ENCODE results near the gene PGAM5. TPM values are rescaled to one million over a fixed set of nuclear protein-coding genes. Genes with fewer than 3 reads are reported as not detected.

The PGAM5 gene
- total and polyA plus RNA-seq, 9 of the 15 experiments (the other 6 are each of a cell fraction or from before 2014, with no cell fraction given): 7.4 to 121 (median 69.5) TPM

- TF ChIP-seq, protein P1, sequence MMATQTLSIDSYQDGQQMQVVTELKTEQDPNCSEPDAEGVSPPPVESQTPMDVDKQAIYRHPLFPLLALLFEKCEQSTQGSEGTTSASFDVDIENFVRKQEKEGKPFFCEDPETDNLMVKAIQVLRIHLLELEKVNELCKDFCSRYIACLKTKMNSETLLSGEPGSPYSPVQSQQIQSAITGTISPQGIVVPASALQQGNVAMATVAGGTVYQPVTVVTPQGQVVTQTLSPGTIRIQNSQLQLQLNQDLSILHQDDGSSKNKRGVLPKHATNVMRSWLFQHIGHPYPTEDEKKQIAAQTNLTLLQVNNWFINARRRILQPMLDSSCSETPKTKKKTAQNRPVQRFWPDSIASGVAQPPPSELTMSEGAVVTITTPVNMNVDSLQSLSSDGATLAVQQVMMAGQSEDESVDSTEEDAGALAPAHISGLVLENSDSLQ (IDR thresholded peaks at IDR 0.05): peak; percentile 88
- TF ChIP-seq EGR1 (conservative IDR thresholded peaks at IDR 0.05) (peak; percentile 56), CREM (IDR thresholded peaks at IDR 0.05; ENCODE audit: low read depth) (peak; percentile 64), POLR2G (IDR thresholded peaks at IDR 0.05; ENCODE audit: low read depth, low read length) (peak; percentile 58), SPI1 (IDR thresholded peaks at IDR 0.05; ENCODE audit: borderline replicate concordance, low read depth, low read length) (peak; percentile 51; the same call in 1 of the 2 replicates), ATF7 (IDR thresholded peaks at IDR 0.05) (peak; percentile 50; the same call in 1 of the 2 replicates), POLR2AphosphoS5 (IDR thresholded peaks at IDR 0.05; ENCODE audit: control insufficient read depth, insufficient read depth, low read depth, low read length) (peak; percentile 14; the same call in 1 of the 2 replicates), HDAC2 (IDR thresholded peaks at IDR 0.05) (0 out of 2 replicates have a peak, but pooled peaks have one; percentile 23), ZKSCAN8 (CRISPR knock-in tag; IDR thresholded peaks at IDR 0.05) (no peak), ZNF174 (CRISPR knock-in tag; IDR thresholded peaks at IDR 0.05) (no peak), TRIM24 (IDR thresholded peaks at IDR 0.05) (peak in 1 of 2 experiments; percentile 66; a peak in 2 of 4 replicates), DIDO1 (tag; IDR thresholded peaks at IDR 0.05; ENCODE audit: low read depth) (no peak), BCOR (IDR thresholded peaks at IDR 0.05) (0 out of 2 replicates have a peak, but pooled peaks have one; percentile 19), CTCF (IDR thresholded peaks at IDR 0.05 in 2 of 3, conservative IDR thresholded peaks at IDR 0.05 in 1 of 3; ENCODE audit: insufficient read depth in 2 of 3, low read depth in 1 of 3, low read length in 3 of 3) (peak in 1 of 3 experiments; percentile 27; a peak in 1 of 6 replicates), SMC3 (conservative IDR thresholded peaks at IDR 0.05; ENCODE audit: insufficient read depth, low read depth, low read length) (no peak)
- TF ChIP-seq, protein P2, sequence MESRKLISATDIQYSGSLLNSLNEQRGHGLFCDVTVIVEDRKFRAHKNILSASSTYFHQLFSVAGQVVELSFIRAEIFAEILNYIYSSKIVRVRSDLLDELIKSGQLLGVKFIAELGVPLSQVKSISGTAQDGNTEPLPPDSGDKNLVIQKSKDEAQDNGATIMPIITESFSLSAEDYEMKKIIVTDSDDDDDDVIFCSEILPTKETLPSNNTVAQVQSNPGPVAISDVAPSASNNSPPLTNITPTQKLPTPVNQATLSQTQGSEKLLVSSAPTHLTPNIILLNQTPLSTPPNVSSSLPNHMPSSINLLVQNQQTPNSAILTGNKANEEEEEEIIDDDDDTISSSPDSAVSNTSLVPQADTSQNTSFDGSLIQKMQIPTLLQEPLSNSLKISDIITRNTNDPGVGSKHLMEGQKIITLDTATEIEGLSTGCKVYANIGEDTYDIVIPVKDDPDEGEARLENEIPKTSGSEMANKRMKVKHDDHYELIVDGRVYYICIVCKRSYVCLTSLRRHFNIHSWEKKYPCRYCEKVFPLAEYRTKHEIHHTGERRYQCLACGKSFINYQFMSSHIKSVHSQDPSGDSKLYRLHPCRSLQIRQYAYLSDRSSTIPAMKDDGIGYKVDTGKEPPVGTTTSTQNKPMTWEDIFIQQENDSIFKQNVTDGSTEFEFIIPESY (CRISPR knock-in tag; IDR thresholded peaks at IDR 0.05): no peak
- TF ChIP-seq, protein P3, sequence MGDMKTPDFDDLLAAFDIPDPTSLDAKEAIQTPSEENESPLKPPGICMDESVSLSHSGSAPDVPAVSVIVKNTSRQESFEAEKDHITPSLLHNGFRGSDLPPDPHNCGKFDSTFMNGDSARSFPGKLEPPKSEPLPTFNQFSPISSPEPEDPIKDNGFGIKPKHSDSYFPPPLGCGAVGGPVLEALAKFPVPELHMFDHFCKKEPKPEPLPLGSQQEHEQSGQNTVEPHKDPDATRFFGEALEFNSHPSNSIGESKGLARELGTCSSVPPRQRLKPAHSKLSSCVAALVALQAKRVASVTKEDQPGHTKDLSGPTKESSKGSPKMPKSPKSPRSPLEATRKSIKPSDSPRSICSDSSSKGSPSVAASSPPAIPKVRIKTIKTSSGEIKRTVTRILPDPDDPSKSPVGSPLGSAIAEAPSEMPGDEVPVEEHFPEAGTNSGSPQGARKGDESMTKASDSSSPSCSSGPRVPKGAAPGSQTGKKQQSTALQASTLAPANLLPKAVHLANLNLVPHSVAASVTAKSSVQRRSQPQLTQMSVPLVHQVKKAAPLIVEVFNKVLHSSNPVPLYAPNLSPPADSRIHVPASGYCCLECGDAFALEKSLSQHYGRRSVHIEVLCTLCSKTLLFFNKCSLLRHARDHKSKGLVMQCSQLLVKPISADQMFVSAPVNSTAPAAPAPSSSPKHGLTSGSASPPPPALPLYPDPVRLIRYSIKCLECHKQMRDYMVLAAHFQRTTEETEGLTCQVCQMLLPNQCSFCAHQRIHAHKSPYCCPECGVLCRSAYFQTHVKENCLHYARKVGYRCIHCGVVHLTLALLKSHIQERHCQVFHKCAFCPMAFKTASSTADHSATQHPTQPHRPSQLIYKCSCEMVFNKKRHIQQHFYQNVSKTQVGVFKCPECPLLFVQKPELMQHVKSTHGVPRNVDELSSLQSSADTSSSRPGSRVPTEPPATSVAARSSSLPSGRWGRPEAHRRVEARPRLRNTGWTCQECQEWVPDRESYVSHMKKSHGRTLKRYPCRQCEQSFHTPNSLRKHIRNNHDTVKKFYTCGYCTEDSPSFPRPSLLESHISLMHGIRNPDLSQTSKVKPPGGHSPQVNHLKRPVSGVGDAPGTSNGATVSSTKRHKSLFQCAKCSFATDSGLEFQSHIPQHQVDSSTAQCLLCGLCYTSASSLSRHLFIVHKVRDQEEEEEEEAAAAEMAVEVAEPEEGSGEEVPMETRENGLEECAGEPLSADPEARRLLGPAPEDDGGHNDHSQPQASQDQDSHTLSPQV (IDR thresholded peaks at IDR 0.05): peak; percentile 71; the same call in 1 of the 2 replicates
- TF ChIP-seq, protein P4, sequence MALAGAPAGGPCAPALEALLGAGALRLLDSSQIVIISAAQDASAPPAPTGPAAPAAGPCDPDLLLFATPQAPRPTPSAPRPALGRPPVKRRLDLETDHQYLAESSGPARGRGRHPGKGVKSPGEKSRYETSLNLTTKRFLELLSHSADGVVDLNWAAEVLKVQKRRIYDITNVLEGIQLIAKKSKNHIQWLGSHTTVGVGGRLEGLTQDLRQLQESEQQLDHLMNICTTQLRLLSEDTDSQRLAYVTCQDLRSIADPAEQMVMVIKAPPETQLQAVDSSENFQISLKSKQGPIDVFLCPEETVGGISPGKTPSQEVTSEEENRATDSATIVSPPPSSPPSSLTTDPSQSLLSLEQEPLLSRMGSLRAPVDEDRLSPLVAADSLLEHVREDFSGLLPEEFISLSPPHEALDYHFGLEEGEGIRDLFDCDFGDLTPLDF (CRISPR knock-in tag; IDR thresholded peaks at IDR 0.05): no peak
These were observed 55.9 kb downstream of the PGAM5 start (continued) for GRCh38 chr12:132766380-132767085.
